GM23338 (cell line): ENCODE data around the gene FAM81A. TPM values are rescaled to one million over a fixed set of nuclear protein-coding genes. Genes with fewer than 3 reads are reported as not detected.
"Not testable (repeated sequence)": the region's sequence is repeated elsewhere in the genome, so short reads cannot be mapped to it uniquely, and the experiment has no call there.

Experiments used
- ATAC-seq: fragments of 200-7000 bp; cut with Tn5 transposase; 3 replicates; pipeline ENCODE4 v1.9.1; 2020
- DNase-seq: peaks from one replicate; pipeline ENCODE4 v3.0.0-alpha.2; 2015; ENCODE audit warnings: low spot score
- H2AFZ ChIP-seq: fragments of 200-600 bp; sonication (generic); 2 replicates; pipeline ENCODE4 v1.8.0; 2016; ENCODE audit warnings: antibody characterized with exemption, mild to moderate bottlenecking, moderate library complexity
- H3F3A ChIP-seq: fragments of 200-600 bp; sonication (generic); replicated peaks from 2 replicates; pipeline ENCODE4 v1.8.0; 2017; ENCODE audit warnings: antibody characterized with exemption, mixed run types, low read depth
- H3K27ac ChIP-seq: fragments of 200-600 bp; sonication (generic); 2 replicates; pipeline ENCODE4 v1.6.1; 2016; ENCODE audit warnings: low read depth
- H3K27me3 ChIP-seq: fragments of 200-600 bp; sonication (generic); 2 replicates; pipeline ENCODE4 v1.8.0; 2016; ENCODE audit warnings: mild to moderate bottlenecking, mixed run types, moderate library complexity; ENCODE audit not compliant: insufficient read depth
- H3K36me3 ChIP-seq: fragments of 200-600 bp; sonication (generic); 2 replicates; pipeline ENCODE4 v1.8.0; 2016; ENCODE audit warnings: mild to moderate bottlenecking; ENCODE audit not compliant: insufficient read depth
- H3K4me1 ChIP-seq: fragments of 200-600 bp; sonication (generic); 2 replicates; pipeline ENCODE4 v1.8.0; 2016; ENCODE audit warnings: mild to moderate bottlenecking, moderate library complexity; ENCODE audit not compliant: insufficient read depth
- H3K4me2 ChIP-seq: fragments of 200-600 bp; sonication (generic); 2 replicates; pipeline ENCODE4 v1.7.1; 2017; ENCODE audit warnings: mixed run types
- H3K4me3 ChIP-seq: fragments of 200-600 bp; sonication (generic); 2 replicates; pipeline ENCODE4 v1.6.1; 2016; ENCODE audit warnings: mixed run types
- H3K79me2 ChIP-seq: fragments of 200-600 bp; sonication (generic); replicated peaks from 2 replicates; pipeline ENCODE4 v1.8.0; 2017; ENCODE audit warnings: mild to moderate bottlenecking; ENCODE audit not compliant: insufficient read depth
- H3K9me2 ChIP-seq: fragments of 200-600 bp; sonication (generic); 2 replicates; pipeline ENCODE4 v1.8.0; 2017; ENCODE audit not compliant: insufficient read depth
- H4K20me1 ChIP-seq: fragments of 200-600 bp; sonication (generic); replicated peaks from 2 replicates; pipeline ENCODE4 v1.8.0; 2017; ENCODE audit warnings: mild to moderate bottlenecking; ENCODE audit not compliant: insufficient read depth
- H3K27ac Mint-ChIP-seq: 2 replicates; pipeline ENCODE4 v1.8.0; 2020; ENCODE audit warnings: inconsistent platforms, mild to moderate bottlenecking, moderate library complexity, mixed read lengths
- H3K27me3 Mint-ChIP-seq: 3 replicates; pipeline ENCODE4 v1.8.0; 2022; ENCODE audit warnings: low read depth, mild to moderate bottlenecking, moderate library complexity, mixed read lengths, inconsistent platforms; ENCODE audit not compliant: insufficient read depth, poor library complexity
- H3K36me3 Mint-ChIP-seq: 3 replicates; pipeline ENCODE4 v1.8.0; 2021; ENCODE audit warnings: low read depth, mild to moderate bottlenecking, inconsistent platforms, moderate library complexity, mixed read lengths
- H3K4me1 Mint-ChIP-seq: 3 replicates; pipeline ENCODE4 v1.8.0; 2020; ENCODE audit warnings: mild to moderate bottlenecking, inconsistent platforms, mixed read lengths
- H3K4me3 Mint-ChIP-seq: 3 replicates; pipeline ENCODE4 v1.8.0; 2021; ENCODE audit warnings: moderate library complexity, mild to moderate bottlenecking, inconsistent platforms, mixed read lengths
- H3K9me3 Mint-ChIP-seq: 3 replicates; pipeline ENCODE4 v1.8.0; 2020; ENCODE audit warnings: moderate library complexity, mild to moderate bottlenecking, inconsistent platforms, mixed read lengths
- EZH2 ChIP-seq: fragments of 200-600 bp; sonication (generic); IDR thresholded peaks from one replicate; pipeline ENCODE4 v1.8.0; 2017; ENCODE audit warnings: antibody characterized with exemption, mild to moderate bottlenecking, low read depth; ENCODE audit not compliant: unreplicated experiment
- EZH2phosphoT487 ChIP-seq: fragments of 200-600 bp; sonication (generic); IDR thresholded peaks from one replicate; pipeline ENCODE4 v1.8.1; 2018; ENCODE audit warnings: antibody characterized with exemption; ENCODE audit not compliant: unreplicated experiment
- JUNB ChIP-seq: IDR thresholded peaks from one replicate; pipeline ENCODE4 v1.6.1; 2016; ENCODE audit warnings: antibody characterized with exemption; ENCODE audit not compliant: unreplicated experiment
- NANOG ChIP-seq: IDR thresholded peaks from 2 replicates; pipeline ENCODE4 v1.6.1; 2016; ENCODE audit warnings: antibody characterized with exemption, borderline replicate concordance
- REST ChIP-seq: IDR thresholded peaks from one replicate; pipeline ENCODE4 v1.6.1; 2018; ENCODE audit warnings: antibody characterized with exemption; ENCODE audit not compliant: unreplicated experiment
- STAT1 ChIP-seq: IDR thresholded peaks from one replicate; pipeline ENCODE4 v1.6.1; 2016; ENCODE audit warnings: antibody characterized with exemption; ENCODE audit not compliant: unreplicated experiment
- ZNF114 ChIP-seq: fragments of 250-450 bp; sonication (Bioruptor Pico); IDR thresholded peaks from 2 replicates; pipeline ENCODE4 v1.5.0; 2020; ENCODE audit warnings: mild to moderate bottlenecking, moderate library complexity
- ZNF331 ChIP-seq: fragments of 250-450 bp; sonication (Bioruptor Pico); IDR thresholded peaks from 2 replicates; pipeline ENCODE4 v1.5.0; 2020; ENCODE audit warnings: low read depth, mild to moderate bottlenecking, moderate library complexity
- ZNF462 ChIP-seq: fragments of 250-450 bp; sonication (Bioruptor Pico); IDR thresholded peaks from 2 replicates; pipeline ENCODE4 v1.5.0; 2020; ENCODE audit warnings: mild to moderate bottlenecking, moderate library complexity
- polyA plus RNA-seq: library from polyadenylated mRNA; unstranded; fragments of >200 nt; fragmentation: Nextera tagmentation; extraction: Ambion mirVana; gene quantifications from 2 replicates; pipeline ENCODE4 v1.2.1, GENCODE V29; 2016
- total RNA-seq: library from RNA; depleted of rRNA; stranded (reverse); fragments of >200 nt; shearing (Covaris generic); gene quantifications from 2 replicates; pipeline ENCODE4 v1.2.3, GENCODE V29; 2014

Gene FAM81A
- total and polyA plus RNA-seq, 2 experiments from 2014 or later, result 0.73 to 4.1 TPM

- no peak for TF ChIP-seq ZNF462 (CRISPR knock-in tag)
- TF ChIP-seq ZNF114 (CRISPR knock-in tag), result no peak
- no peak for TF ChIP-seq JUNB
- no peak for TF ChIP-seq EZH2
- no peak for TF ChIP-seq NANOG
- TF ChIP-seq REST, result no peak
- TF ChIP-seq EZH2phosphoT487, result no peak
- no peak for TF ChIP-seq ZNF331
- TF ChIP-seq STAT1, result no peak
These were observed 13.4 kb upstream of the FAM81A start (continued) for GRCh38 chr15:59424616-59425015.

- H3K36me3 ChIP-seq, H4K20me1 ChIP-seq, H3K4me3 ChIP-seq, H3K36me3 Mint-ChIP-seq, H3K79me2 ChIP-seq, H3K27me3 ChIP-seq, H2AFZ ChIP-seq, H3F3A ChIP-seq, H3K4me2 ChIP-seq, H3K27ac ChIP-seq, H3K27me3 Mint-ChIP-seq, H3K27ac Mint-ChIP-seq, DNase-seq, H3K4me1 ChIP-seq, H3K4me3 Mint-ChIP-seq, ATAC-seq, H3K4me1 Mint-ChIP-seq, H3K9me2 ChIP-seq: not testable (repeated sequence)
- peaks cover 12% of the 10 kb centered on the region; the same call in 2 of the 3 replicates for H3K9me3 Mint-ChIP-seq
These were observed 9.1 kb upstream of the FAM81A start for GRCh38 chr15:59428898-59429297.
